ENCODE data around the gene SPOCK1. TPM values are rescaled to one million over a fixed set of nuclear protein-coding genes. Genes with fewer than 3 reads are reported as not detected.
"Not testable (repeated sequence)": the region's sequence is repeated elsewhere in the genome, so short reads cannot be mapped to it uniquely, and the experiment has no call there.

The SPOCK1 gene
- total RNA-seq, 1 experiment from 2014 or later: 10.9 TPM

DNA sequence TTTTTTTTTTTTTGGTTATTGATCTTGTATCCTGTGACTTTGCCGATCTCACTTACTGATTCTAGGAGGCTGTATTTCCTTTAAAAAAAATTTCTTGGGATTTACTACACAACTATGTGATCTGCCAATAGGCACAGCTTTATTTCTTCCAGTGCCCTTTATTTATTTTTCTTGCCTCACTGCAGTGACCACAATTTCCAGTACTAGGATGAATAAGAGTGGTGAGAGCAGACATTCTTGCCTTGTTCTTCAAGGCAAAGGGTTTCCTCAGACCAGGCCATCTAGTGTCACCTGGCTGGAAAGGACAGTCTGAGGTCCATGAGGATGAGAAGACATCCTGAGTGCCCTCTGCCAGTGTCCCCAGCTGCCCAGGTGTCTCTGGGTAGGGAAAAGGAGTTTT, 265.4 kb downstream of the SPOCK1 start:
- WGBS (ENCODE audit: extremely low coverage, insufficient read length, low lambda C conversion rate): no CpG with 5 or more reads among the region's 1 CpG
- H4K91ac ChIP-seq (ENCODE audit: insufficient read length, low read depth, low read length): no peak overlapping the region
- H3K4me1 ChIP-seq (ENCODE audit: insufficient read depth, low read length): no peaks in the 10 kb centered on the region; the same call in 1 of the 2 replicates
- H2AK5ac ChIP-seq (ENCODE audit: insufficient read length, low read length): no peak overlapping the region
- no peak overlapping the region for H3K14ac ChIP-seq (ENCODE audit: insufficient read depth, low read length)
- H2BK120ac ChIP-seq (ENCODE audit: low read depth, low read length, poor library complexity, severe bottlenecking): no peak overlapping the region
- H3K36me3 Mint-ChIP-seq (ENCODE audit: insufficient read depth in 1 of 3, low read depth in 3 of 3): peaks cover 0 to 3% (median 0%) of the 10 kb centered on the region in 3 experiments; a peak in 2 of 7 replicates
- H3T11ph ChIP-seq (ENCODE audit: low read length): no peak overlapping the region
- no peak overlapping the region for H3K27ac Mint-ChIP-seq
- H2BK12ac ChIP-seq (ENCODE audit: insufficient read length, low read depth, low read length): no peak overlapping the region
- no peak overlapping the region for H2BK5ac ChIP-seq (ENCODE audit: insufficient read length, low read length)
- no peaks in the 10 kb centered on the region for H3K27me3 Mint-ChIP-seq (ENCODE audit: low read depth)
- no peak overlapping the region for H3K18ac ChIP-seq (ENCODE audit: insufficient read length, low read depth, low read length)
- H4K8ac ChIP-seq (replicated peaks; ENCODE audit: insufficient read length, low read depth, low read length): no peak overlapping the region
- H2BK20ac ChIP-seq (ENCODE audit: low read depth, low read length, poor library complexity, severe bottlenecking): no peak overlapping the region
- H2AFZ ChIP-seq (ENCODE audit: low read length): no peak overlapping the region
- H3K23ac ChIP-seq (ENCODE audit: insufficient read length, low read depth, low read length): no peak overlapping the region
- no peaks in the 10 kb centered on the region for H3K79me2 ChIP-seq (ENCODE audit: insufficient read depth, low read length)
- no peak overlapping the region for H2BK15ac ChIP-seq (ENCODE audit: low read depth, low read length)
- no peak overlapping the region for H3K27ac ChIP-seq (ENCODE audit: insufficient read length, low read depth, low read length)
- no peak overlapping the region for H4K5ac ChIP-seq (ENCODE audit: insufficient read length, low read depth, low read length)
- H3K23me2 ChIP-seq (ENCODE audit: insufficient read length, low read depth, low read length, poor library complexity, severe bottlenecking): no peaks in the 10 kb centered on the region
- H3K4ac ChIP-seq (ENCODE audit: low read depth, low read length): no peak overlapping the region
- peaks cover 3% of the 10 kb centered on the region in 2 experiments; a peak in 2 of 5 replicates for H3K9me3 Mint-ChIP-seq
- H3K27me3 ChIP-seq (ENCODE audit: insufficient read depth, low read length): no peaks in the 10 kb centered on the region
- no peak overlapping the region for H3K56ac ChIP-seq (ENCODE audit: insufficient read length, low read depth, low read length)
- DNase-seq: no peak
- H3K79me1 ChIP-seq (ENCODE audit: insufficient read depth, low read depth, low read length, poor library complexity, severe bottlenecking): no peaks in the 10 kb centered on the region
- no peaks in the 10 kb centered on the region for H4K20me1 ChIP-seq (ENCODE audit: control insufficient read depth, insufficient read depth, insufficient read length)
- no peak overlapping the region for H3K4me3 Mint-ChIP-seq
- TF ChIP-seq, protein P1, sequence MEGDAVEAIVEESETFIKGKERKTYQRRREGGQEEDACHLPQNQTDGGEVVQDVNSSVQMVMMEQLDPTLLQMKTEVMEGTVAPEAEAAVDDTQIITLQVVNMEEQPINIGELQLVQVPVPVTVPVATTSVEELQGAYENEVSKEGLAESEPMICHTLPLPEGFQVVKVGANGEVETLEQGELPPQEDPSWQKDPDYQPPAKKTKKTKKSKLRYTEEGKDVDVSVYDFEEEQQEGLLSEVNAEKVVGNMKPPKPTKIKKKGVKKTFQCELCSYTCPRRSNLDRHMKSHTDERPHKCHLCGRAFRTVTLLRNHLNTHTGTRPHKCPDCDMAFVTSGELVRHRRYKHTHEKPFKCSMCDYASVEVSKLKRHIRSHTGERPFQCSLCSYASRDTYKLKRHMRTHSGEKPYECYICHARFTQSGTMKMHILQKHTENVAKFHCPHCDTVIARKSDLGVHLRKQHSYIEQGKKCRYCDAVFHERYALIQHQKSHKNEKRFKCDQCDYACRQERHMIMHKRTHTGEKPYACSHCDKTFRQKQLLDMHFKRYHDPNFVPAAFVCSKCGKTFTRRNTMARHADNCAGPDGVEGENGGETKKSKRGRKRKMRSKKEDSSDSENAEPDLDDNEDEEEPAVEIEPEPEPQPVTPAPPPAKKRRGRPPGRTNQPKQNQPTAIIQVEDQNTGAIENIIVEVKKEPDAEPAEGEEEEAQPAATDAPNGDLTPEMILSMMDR (conservative IDR thresholded peaks at IDR 0.05): no peak
- peaks cover 5 to 6% of the 10 kb centered on the region in 2 experiments for H3K4me1 Mint-ChIP-seq
- no peak overlapping the region for H3K4me2 ChIP-seq (ENCODE audit: insufficient read depth, insufficient read length, low read length)
- H3K9ac ChIP-seq (ENCODE audit: extremely low read depth, insufficient read length, low read length): no peak overlapping the region
- no peaks in the 10 kb centered on the region for H3K9me3 ChIP-seq (ENCODE audit: control insufficient read depth, low read depth, low read length)

DNA sequence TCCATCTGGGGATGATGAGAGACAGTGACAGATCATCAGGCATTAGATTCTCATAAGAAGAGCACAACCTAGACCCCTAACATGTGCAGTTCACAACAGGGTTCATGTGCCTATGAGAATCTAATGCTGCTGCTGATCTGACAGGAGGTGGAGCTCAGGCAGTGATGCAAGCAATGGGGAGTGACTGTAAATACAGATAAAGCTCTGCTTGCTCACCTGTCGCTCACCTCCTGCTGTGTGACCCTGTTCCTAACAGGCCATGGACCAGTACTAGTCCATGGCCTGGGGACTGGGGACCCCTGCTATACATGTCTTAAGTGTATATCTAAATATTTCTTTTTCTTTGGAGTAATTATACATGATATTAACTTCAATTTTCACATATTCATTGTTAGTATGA, 265.8 kb downstream of the SPOCK1 start:
- not testable (repeated sequence) for H3K79me2 ChIP-seq (ENCODE audit: insufficient read depth, low read length); H3K23ac ChIP-seq (ENCODE audit: insufficient read length, low read depth, low read length); H2BK20ac ChIP-seq (ENCODE audit: low read depth, low read length, poor library complexity, severe bottlenecking); H2BK12ac ChIP-seq (ENCODE audit: insufficient read length, low read depth, low read length); H4K20me1 ChIP-seq (ENCODE audit: control insufficient read depth, insufficient read depth, insufficient read length); H2AFZ ChIP-seq (ENCODE audit: low read length); H3K27me3 ChIP-seq (ENCODE audit: insufficient read depth, low read length); H3K27ac ChIP-seq (ENCODE audit: insufficient read length, low read depth, low read length); H3K9ac ChIP-seq (ENCODE audit: extremely low read depth, insufficient read length, low read length); H3K36me3 Mint-ChIP-seq (ENCODE audit: insufficient read depth in 1 of 3, low read depth in 3 of 3); H3K4me1 ChIP-seq (ENCODE audit: insufficient read depth, low read length); H3K27ac Mint-ChIP-seq; H2BK120ac ChIP-seq (ENCODE audit: low read depth, low read length, poor library complexity, severe bottlenecking); H2AK5ac ChIP-seq (ENCODE audit: insufficient read length, low read length); H3K4ac ChIP-seq (ENCODE audit: low read depth, low read length); H4K5ac ChIP-seq (ENCODE audit: insufficient read length, low read depth, low read length); H3K18ac ChIP-seq (ENCODE audit: insufficient read length, low read depth, low read length); H3K14ac ChIP-seq (ENCODE audit: insufficient read depth, low read length); H3K4me2 ChIP-seq (ENCODE audit: insufficient read depth, insufficient read length, low read length); H4K91ac ChIP-seq (ENCODE audit: insufficient read length, low read depth, low read length); H3K9me3 ChIP-seq (ENCODE audit: control insufficient read depth, low read depth, low read length); H2BK15ac ChIP-seq (ENCODE audit: low read depth, low read length); H3T11ph ChIP-seq (ENCODE audit: low read length); H3K27me3 Mint-ChIP-seq (ENCODE audit: low read depth); H4K8ac ChIP-seq (replicated peaks; ENCODE audit: insufficient read length, low read depth, low read length); H3K4me3 Mint-ChIP-seq; H3K56ac ChIP-seq (ENCODE audit: insufficient read length, low read depth, low read length); H3K79me1 ChIP-seq (ENCODE audit: insufficient read depth, low read depth, low read length, poor library complexity, severe bottlenecking); H3K23me2 ChIP-seq (ENCODE audit: insufficient read length, low read depth, low read length, poor library complexity, severe bottlenecking); H2BK5ac ChIP-seq (ENCODE audit: insufficient read length, low read length); H3K9me3 Mint-ChIP-seq; H3K4me1 Mint-ChIP-seq; DNase-seq
- WGBS (ENCODE audit: extremely low coverage, insufficient read length, low lambda C conversion rate): no CpG with 5 or more reads among the region's 1 CpG

All from H9 (cell line).